GM19452 (cell line): ENCODE measurements around the gene HOMER3.
"Not testable (repeated sequence)": the region's sequence is repeated elsewhere in the genome, so short reads cannot be mapped to it uniquely, and the experiment has no call there.

Experiments
- ATAC-seq: cut with Tn5 transposase; IDR thresholded peaks from one replicate; pipeline ENCODE4 v1.9.1; 2021; ENCODE audit not compliant: unreplicated experiment

Gene HOMER3

GRCh38 chr19:18903156-18904037 lies 37.6 kb downstream of the HOMER3 start:
- no peak for ATAC-seq

- not testable (repeated sequence) for ATAC-seq
These were observed 38.5 kb downstream of the HOMER3 start for GRCh38 chr19:18902519-18902918.

- ATAC-seq, result no peak
These were observed 39.5 kb downstream of the HOMER3 start for GRCh38 chr19:18901491-18901890.

- no peak for ATAC-seq
These were observed 40.1 kb downstream of the HOMER3 start for GRCh38 chr19:18900700-18901481.

- no peak for ATAC-seq
These were observed 41.1 kb downstream of the HOMER3 start for GRCh38 chr19:18899624-18900560.

- ATAC-seq, result no peak
These were observed 42.2 kb downstream of the HOMER3 start for GRCh38 chr19:18898607-18899408.

GRCh38 chr19:18898081-18898606 lies 42.9 kb downstream of the HOMER3 start:
- no peak for ATAC-seq

- no peak for ATAC-seq
These were observed 43.7 kb downstream of the HOMER3 start for GRCh38 chr19:18897094-18898029.

- no peak for ATAC-seq
These were observed 44.6 kb downstream of the HOMER3 start for GRCh38 chr19:18896421-18896841.

- ATAC-seq, result no peak
These were observed 45.1 kb downstream of the HOMER3 start, which contains the start of gene CERS1 for GRCh38 chr19:18895824-18896341. Gene CERS1, minus strand, starts transcription at chr19:18896158. Its CDS starts 86 bp downstream, at chr19:18896072.

- ATAC-seq, result no peak
These were observed 45.8 kb downstream of the HOMER3 start for GRCh38 chr19:18895038-18895823.

- ATAC-seq, result no peak
These were observed 46.6 kb downstream of the HOMER3 start for GRCh38 chr19:18894254-18895037.

GRCh38 chr19:18893587-18894253 lies 47.3 kb downstream of the HOMER3 start:
- no peak for ATAC-seq

- no peak for ATAC-seq
These were observed 50.9 kb downstream of the HOMER3 start for GRCh38 chr19:18889949-18890745.

- no peak for ATAC-seq
These were observed 54.0 kb downstream of the HOMER3 start for GRCh38 chr19:18886972-18887371.
